Upper lobe of right lung (tissue), 1 donor: Measurements from ENCODE around the gene FANCG. TPM values are rescaled to one million over a fixed set of nuclear protein-coding genes. Genes with fewer than 3 reads are reported as not detected.

Experiments used
- ATAC-seq: fragments of 200-7000 bp; cut with Tn5 transposase; one replicate; pipeline ENCODE4 v1.9.1; 2020; ENCODE audit warnings: mild to moderate bottlenecking, moderate library complexity
- DNase-seq: peaks from one replicate; pipeline ENCODE4 v3.0.0-alpha.2; 2020
- H3K27ac ChIP-seq: fragments of 200-600 bp; one replicate; pipeline ENCODE4 v1.8.0; 2022
- H3K27me3 ChIP-seq: fragments of 200-600 bp; one replicate; pipeline ENCODE4 v1.8.0; 2022; ENCODE audit warnings: mild to moderate bottlenecking
- H3K36me3 ChIP-seq: fragments of 200-600 bp; one replicate; pipeline ENCODE4 v1.8.0; 2022
- H3K4me1 ChIP-seq: fragments of 200-600 bp; one replicate; pipeline ENCODE4 v1.8.0; 2022
- H3K4me3 ChIP-seq: fragments of 200-600 bp; one replicate; pipeline ENCODE4 v1.8.0; 2022; ENCODE audit warnings: mild to moderate bottlenecking
- H3K9me3 ChIP-seq: fragments of 200-600 bp; one replicate; pipeline ENCODE4 v1.8.0; 2022
- CTCF ChIP-seq: fragments of 200-600 bp; IDR thresholded peaks from one replicate; pipeline ENCODE4 v1.8.0; 2022; ENCODE audit warnings: antibody characterized with exemption
- intact Hi-C: fragments of 100-400 bp; cut with DNase I; formaldehyde crosslinking; loops from one replicate; pipeline ENCODE4 v1.11.0; 2022
- long read RNA-seq: library from polyadenylated mRNA; unstranded; transcript quantifications from one replicate; pipeline ENCODE4 v2.0.0, GENCODE V29; 2021
- total RNA-seq: library from RNA; stranded (reverse); fragmentation: NEBNext Ultra II Directional; extraction: Animal tissue kit (Norgen Biotek cat#: 25700); gene quantifications from one replicate; pipeline ENCODE4 v1.2.1, GENCODE V29; 2021
- donor health status: DM: no; HTN: yes; CAD: no; lungs with severe emphysema.

Gene FANCG
- total RNA-seq = 9.4 TPM
- long read RNA-seq, transcript FANCG-201 (14 exons, 2,631 nt) = major isoform, 11 of 20 reads
- long read RNA-seq, partial matches to known transcripts = 1 of 20 reads
- long read RNA-seq, other reads (novel, unspliced or antisense) = 8 of 20 reads

- Histone ChIP-seq H3K27ac (peak within 1 kb of the TSS; percentile 44), H3K27me3 (no peaks in the 10 kb centered on the region), H3K9me3 (no peaks in the 10 kb centered on the region), H3K4me1 (peaks cover 11% of the 10 kb centered on the region), H3K4me3 (peak within 1 kb of the TSS; percentile 84), H3K36me3 (no peaks in the 10 kb centered on the region)
- DNase-seq (peak; percentile 95), ATAC-seq (peak; percentile 98)
- TF ChIP-seq CTCF = no peak
- intact Hi-C loops = no loop called here
Observed at GRCh38 chr9:35079426-35080341, at the start of gene FANCG. TSS of gene FANCG (minus strand) at chr9:35079942. CDS start at chr9:35079524, 418 bp downstream.

DNA sequence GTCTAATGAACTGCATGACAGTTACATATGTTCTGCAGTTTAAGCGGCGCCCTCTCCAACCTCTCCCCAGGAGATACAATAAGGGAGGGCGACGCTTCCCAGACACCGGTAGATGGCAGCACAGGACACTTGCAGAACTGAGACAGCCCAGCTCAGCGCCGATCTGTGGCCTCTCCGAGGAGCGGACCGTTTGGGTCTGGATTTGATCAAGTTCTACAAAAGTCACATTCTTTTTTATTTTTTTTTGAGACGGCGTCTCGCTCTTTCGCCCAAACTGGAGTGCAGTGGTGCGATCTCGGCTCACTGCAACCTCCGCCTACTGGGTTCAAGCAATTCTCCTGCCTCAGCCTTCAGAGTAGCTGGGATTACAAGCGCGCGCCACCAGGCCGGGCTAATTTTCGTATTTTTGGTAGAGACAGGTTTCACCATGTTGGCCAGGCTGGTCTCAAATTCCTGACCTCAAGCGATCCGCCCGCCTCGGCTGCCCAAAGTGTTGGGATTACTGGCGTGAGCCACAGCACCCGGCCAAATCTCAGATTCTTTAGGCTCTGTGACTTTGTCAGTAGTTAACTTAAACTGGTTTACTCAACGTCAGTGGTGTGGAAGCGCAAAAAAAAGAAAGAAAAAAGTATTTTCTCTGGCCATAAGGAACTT, 37.3 kb upstream of the FANCG start:
- Histone ChIP-seq H3K27ac (peak overlapping the region; percentile 89), H3K4me1 (peaks cover 42% of the 10 kb centered on the region), H3K9me3 (no peaks in the 10 kb centered on the region), H3K27me3 (no peaks in the 10 kb centered on the region), H3K4me3 (peak overlapping the region; percentile 71), H3K36me3 (no peaks in the 10 kb centered on the region)
- peak; percentile 92 for DNase-seq
- ATAC-seq = peak; percentile 78
- peak; percentile 91 for TF ChIP-seq CTCF
- intact Hi-C loops = loop anchor here (5.0 kb wide), 1 partner anchor 140 kb away; no protein-coding TSS in a partner anchor

GRCh38 chr9:35116539-35116897, 36.8 kb upstream of the FANCG start:
- no peaks in the 10 kb centered on the region for H3K27me3 ChIP-seq
- H3K9me3 ChIP-seq = no peaks in the 10 kb centered on the region
- H3K4me1 ChIP-seq = peaks cover 45% of the 10 kb centered on the region
- intact Hi-C loops = loop anchor here (5.0 kb wide), 1 partner anchor 141 kb away; no protein-coding TSS in a partner anchor
- peak overlapping the region; percentile 89 for H3K27ac ChIP-seq
- no peak for TF ChIP-seq CTCF
- peak overlapping the region; percentile 71 for H3K4me3 ChIP-seq
- ATAC-seq (no peak), DNase-seq (no peak)
- no peaks in the 10 kb centered on the region for H3K36me3 ChIP-seq

GRCh38 chr9:35115680-35116538, 36.2 kb upstream of the FANCG start, which contains the start of gene ATOSB:
TSS of gene ATOSB (minus strand) at chr9:35115862. CDS start at chr9:35108274, 7,588 bp downstream.
- Histone ChIP-seq H3K4me3 (peak within 1 kb of the TSS; percentile 71), H3K4me1 (peaks cover 45% of the 10 kb centered on the region), H3K27ac (peak within 1 kb of the TSS; percentile 89), H3K27me3 (no peaks in the 10 kb centered on the region), H3K9me3 (no peaks in the 10 kb centered on the region), H3K36me3 (no peaks in the 10 kb centered on the region)
- no peak for TF ChIP-seq CTCF
- peak; percentile 72 for ATAC-seq
- intact Hi-C loops = loop anchor here (5.0 kb wide), 1 partner anchor 141 kb away; no protein-coding TSS in a partner anchor
- peak; percentile 99 for DNase-seq
